ENCODE measurements around the gene ABHD17A. TPM values are rescaled to one million over a fixed set of nuclear protein-coding genes. Genes with fewer than 3 reads are reported as not detected.
A peak's percentile ranks its signal among the peaks of the same experiment; 100 is the strongest.

The ABHD17A gene
- total and polyA plus RNA-seq, 4 donors = 53.5 to 141 (median 122) TPM

- Histone ChIP-seq H3K36me3 (ENCODE audit: control insufficient read depth, insufficient read depth, low read length) (peaks cover 31% of the 10 kb centered on the region), H3K27me3 (ENCODE audit: control insufficient read depth, insufficient read depth, low read length) (no peaks in the 10 kb centered on the region), H3K27ac (ENCODE audit: low read depth, low read length) (no peak overlapping the region), H3K4me1 (ENCODE audit: control insufficient read depth, insufficient read depth, low read length) (peaks cover 64% of the 10 kb centered on the region), H3K9me3 (ENCODE audit: control insufficient read depth, insufficient read depth, low read length) (no peaks in the 10 kb centered on the region), H3K4me3 (ENCODE audit: low read depth, low read length) (no peak overlapping the region)
- no peak for DNase-seq (ENCODE audit: low read depth in 4 of 6, low spot score in 6 of 6)
- WGBS (ENCODE audit: insufficient coverage) = 52% methylated on average over 29 of the region's 31 CpGs
These were observed 34.3 kb downstream of the ABHD17A start for GRCh38 chr19:1850809-1851653.

- peaks cover 58% of the 10 kb centered on the region for H3K4me1 ChIP-seq (ENCODE audit: control insufficient read depth, insufficient read depth, low read length)
- H3K4me3 ChIP-seq (ENCODE audit: low read depth, low read length) = no peak overlapping the region
These were observed 35.4 kb downstream of the ABHD17A start for GRCh38 chr19:1849886-1850398.

GRCh38 chr19:1849132-1849474 lies 36.2 kb downstream of the ABHD17A start:
- WGBS (ENCODE audit: insufficient coverage) = 13% methylated on average over 1 of the region's 5 CpGs
- no peak overlapping the region for H3K4me3 ChIP-seq (ENCODE audit: low read depth, low read length)

More at GRCh38 chr19:1849886-1850398, 35.4 kb downstream of the ABHD17A start:
- Histone ChIP-seq H3K27me3 (ENCODE audit: control insufficient read depth, insufficient read depth, low read length) (no peaks in the 10 kb centered on the region), H3K27ac (ENCODE audit: low read depth, low read length) (no peak overlapping the region), H3K36me3 (ENCODE audit: control insufficient read depth, insufficient read depth, low read length) (peaks cover 40% of the 10 kb centered on the region), H3K9me3 (ENCODE audit: control insufficient read depth, insufficient read depth, low read length) (no peaks in the 10 kb centered on the region)
- DNase-seq (ENCODE audit: low read depth in 4 of 6, low spot score in 6 of 6) = no peak
- 90% methylated on average over 7 of the region's 10 CpGs for whole genome bisulfite sequencing (ENCODE audit: insufficient coverage)

GRCh38 chr19:1848399-1849131 lies 36.7 kb downstream of the ABHD17A start, which contains the start of gene REXO1:
Gene REXO1, minus strand, starts transcription at chr19:1848483. Its CDS starts 125 bp downstream, at chr19:1848358.
- Histone ChIP-seq H3K9me3 (ENCODE audit: control insufficient read depth, insufficient read depth, low read length) (no peaks in the 10 kb centered on the region), H3K4me3 (ENCODE audit: low read depth, low read length) (peak within 1 kb of the TSS; percentile 75), H3K27ac (ENCODE audit: low read depth, low read length) (peak within 1 kb of the TSS; percentile 93), H3K27me3 (ENCODE audit: control insufficient read depth, insufficient read depth, low read length) (no peaks in the 10 kb centered on the region), H3K4me1 (ENCODE audit: control insufficient read depth, insufficient read depth, low read length) (peaks cover 62% of the 10 kb centered on the region), H3K36me3 (ENCODE audit: control insufficient read depth, insufficient read depth, low read length) (peaks cover 40% of the 10 kb centered on the region)
- DNase-seq (ENCODE audit: low read depth in 4 of 6, low spot score in 6 of 6) = peak; percentile 87 to 98 (median 92)
- WGBS (ENCODE audit: insufficient coverage) = under 1% methylated on average over 59 of the region's 60 CpGs

More at GRCh38 chr19:1849132-1849474, 36.2 kb downstream of the ABHD17A start:
- H3K4me1 ChIP-seq (ENCODE audit: control insufficient read depth, insufficient read depth, low read length) = peaks cover 59% of the 10 kb centered on the region
- H3K27me3 ChIP-seq (ENCODE audit: control insufficient read depth, insufficient read depth, low read length) = no peaks in the 10 kb centered on the region
- no peak for DNase-seq (ENCODE audit: low read depth in 4 of 6, low spot score in 6 of 6)
- no peak overlapping the region for H3K27ac ChIP-seq (ENCODE audit: low read depth, low read length)
- H3K36me3 ChIP-seq (ENCODE audit: control insufficient read depth, insufficient read depth, low read length) = peaks cover 40% of the 10 kb centered on the region
- no peaks in the 10 kb centered on the region for H3K9me3 ChIP-seq (ENCODE audit: control insufficient read depth, insufficient read depth, low read length)

GRCh38 chr19:1847684-1848398 lies 37.5 kb downstream of the ABHD17A start:
- peaks cover 63% of the 10 kb centered on the region for H3K4me1 ChIP-seq (ENCODE audit: control insufficient read depth, insufficient read depth, low read length)
- WGBS (ENCODE audit: insufficient coverage) = under 1% methylated on average over 72 of the region's 72 CpGs

GRCh38 chr19:1847348-1847683 lies 38.0 kb downstream of the ABHD17A start:
- Histone ChIP-seq H3K4me3 (ENCODE audit: low read depth, low read length) (peak overlapping the region; percentile 75), H3K4me1 (ENCODE audit: control insufficient read depth, insufficient read depth, low read length) (peaks cover 61% of the 10 kb centered on the region), H3K9me3 (ENCODE audit: control insufficient read depth, insufficient read depth, low read length) (no peaks in the 10 kb centered on the region), H3K27me3 (ENCODE audit: control insufficient read depth, insufficient read depth, low read length) (no peaks in the 10 kb centered on the region), H3K36me3 (ENCODE audit: control insufficient read depth, insufficient read depth, low read length) (peaks cover 43% of the 10 kb centered on the region), H3K27ac (ENCODE audit: low read depth, low read length) (no peak overlapping the region)
- WGBS (ENCODE audit: insufficient coverage) = 21% methylated on average over 12 of the region's 12 CpGs
- DNase-seq (ENCODE audit: low read depth in 4 of 6, low spot score in 6 of 6) = no peak

More at GRCh38 chr19:1847684-1848398, 37.5 kb downstream of the ABHD17A start:
- peak in 2 of 6 donors; percentile 6 to 30 for DNase-seq (ENCODE audit: low read depth in 4 of 6, low spot score in 6 of 6)
- no peaks in the 10 kb centered on the region for H3K27me3 ChIP-seq (ENCODE audit: control insufficient read depth, insufficient read depth, low read length)
- H3K4me3 ChIP-seq (ENCODE audit: low read depth, low read length) = peak overlapping the region; percentile 75
- H3K36me3 ChIP-seq (ENCODE audit: control insufficient read depth, insufficient read depth, low read length) = peaks cover 41% of the 10 kb centered on the region
- peak overlapping the region; percentile 40 for H3K27ac ChIP-seq (ENCODE audit: low read depth, low read length)
- H3K9me3 ChIP-seq (ENCODE audit: control insufficient read depth, insufficient read depth, low read length) = no peaks in the 10 kb centered on the region

- no peak for DNase-seq (ENCODE audit: low read depth in 4 of 6, low spot score in 6 of 6)
- Histone ChIP-seq H3K27ac (ENCODE audit: low read depth, low read length) (no peak overlapping the region), H3K4me1 (ENCODE audit: control insufficient read depth, insufficient read depth, low read length) (peaks cover 58% of the 10 kb centered on the region), H3K4me3 (ENCODE audit: low read depth, low read length) (no peak overlapping the region), H3K9me3 (ENCODE audit: control insufficient read depth, insufficient read depth, low read length) (no peaks in the 10 kb centered on the region), H3K36me3 (ENCODE audit: control insufficient read depth, insufficient read depth, low read length) (peaks cover 47% of the 10 kb centered on the region), H3K27me3 (ENCODE audit: control insufficient read depth, insufficient read depth, low read length) (no peaks in the 10 kb centered on the region)
- WGBS (ENCODE audit: insufficient coverage) = 94% methylated on average over 28 of the region's 29 CpGs
These were observed 38.6 kb downstream of the ABHD17A start for GRCh38 chr19:1846517-1847204.

GRCh38 chr19:1845642-1846041 lies 39.7 kb downstream of the ABHD17A start:
- peaks cover 48% of the 10 kb centered on the region for H3K4me1 ChIP-seq (ENCODE audit: control insufficient read depth, insufficient read depth, low read length)
- no peaks in the 10 kb centered on the region for H3K27me3 ChIP-seq (ENCODE audit: control insufficient read depth, insufficient read depth, low read length)
- peaks cover 52% of the 10 kb centered on the region for H3K36me3 ChIP-seq (ENCODE audit: control insufficient read depth, insufficient read depth, low read length)
- H3K4me3 ChIP-seq (ENCODE audit: low read depth, low read length) = no peak overlapping the region
- no peak for DNase-seq (ENCODE audit: low read depth in 4 of 6, low spot score in 6 of 6)
- H3K9me3 ChIP-seq (ENCODE audit: control insufficient read depth, insufficient read depth, low read length) = no peaks in the 10 kb centered on the region
- WGBS (ENCODE audit: insufficient coverage) = 93% methylated on average over 11 of the region's 11 CpGs
- H3K27ac ChIP-seq (ENCODE audit: low read depth, low read length) = no peak overlapping the region

- Histone ChIP-seq H3K4me1 (ENCODE audit: control insufficient read depth, insufficient read depth, low read length) (peaks cover 50% of the 10 kb centered on the region), H3K27me3 (ENCODE audit: control insufficient read depth, insufficient read depth, low read length) (no peaks in the 10 kb centered on the region), H3K27ac (ENCODE audit: low read depth, low read length) (no peak overlapping the region), H3K9me3 (ENCODE audit: control insufficient read depth, insufficient read depth, low read length) (no peaks in the 10 kb centered on the region), H3K36me3 (ENCODE audit: control insufficient read depth, insufficient read depth, low read length) (peaks cover 56% of the 10 kb centered on the region), H3K4me3 (ENCODE audit: low read depth, low read length) (no peak overlapping the region)
- no peak for DNase-seq (ENCODE audit: low read depth in 4 of 6, low spot score in 6 of 6)
- 91% methylated on average over 9 of the region's 16 CpGs for WGBS (ENCODE audit: insufficient coverage)
These were observed 40.2 kb downstream of the ABHD17A start for GRCh38 chr19:1845125-1845515.

All from spinal cord (tissue), 10 donors.